ELF-1 (cell line): ENCODE measurements around the gene NAMPT.
"Not testable (repeated sequence)": the region's sequence is repeated elsewhere in the genome, so short reads cannot be mapped to it uniquely, and the experiment has no call there.

Source experiments
- DNase-seq: peaks from one replicate; pipeline ENCODE4 v3.0.0-alpha.2; 2016; ENCODE audit warnings: low read depth, low spot score

Gene NAMPT

GRCh38 chr7:106284714-106285050 lies at the start of gene NAMPT:
NAMPT (minus strand) TSS chr7:106284983; CDS start chr7:106284884, 99 bp downstream.
- no peak for DNase-seq

- DNase-seq: no peak
These were observed 47.4 kb upstream of the NAMPT start for GRCh38 chr7:106332201-106332600.

- no peak for DNase-seq
These were observed 46.8 kb upstream of the NAMPT start for GRCh38 chr7:106331441-106332175.

- DNase-seq: no peak
These were observed 45.4 kb upstream of the NAMPT start for GRCh38 chr7:106329971-106330733.

- no peak for DNase-seq
These were observed 44.6 kb upstream of the NAMPT start for GRCh38 chr7:106329408-106329807.

GRCh38 chr7:106327538-106328481 lies 43.0 kb upstream of the NAMPT start:
- no peak for DNase-seq

- no peak for DNase-seq
These were observed 42.1 kb upstream of the NAMPT start for GRCh38 chr7:106326594-106327537.

- not testable (repeated sequence) for DNase-seq
These were observed 39.7 kb upstream of the NAMPT start for GRCh38 chr7:106324509-106324908.

- not testable (repeated sequence) for DNase-seq
These were observed 35.5 kb upstream of the NAMPT start for GRCh38 chr7:106320254-106320770.

- DNase-seq: no peak
These were observed 33.7 kb upstream of the NAMPT start for GRCh38 chr7:106318482-106318881.

GRCh38 chr7:106317971-106318370 lies 33.2 kb upstream of the NAMPT start:
- DNase-seq: no peak

- DNase-seq: no peak
These were observed 32.2 kb upstream of the NAMPT start for GRCh38 chr7:106316947-106317346.

- DNase-seq: no peak
These were observed 30.1 kb upstream of the NAMPT start for GRCh38 chr7:106314875-106315274.

- no peak for DNase-seq
These were observed 29.2 kb upstream of the NAMPT start for GRCh38 chr7:106313966-106314365.

GRCh38 chr7:106313456-106313901 lies 28.7 kb upstream of the NAMPT start:
- no peak for DNase-seq

- DNase-seq: no peak
These were observed 28.1 kb upstream of the NAMPT start for GRCh38 chr7:106312906-106313305.

- no peak for DNase-seq
These were observed 27.5 kb upstream of the NAMPT start for GRCh38 chr7:106312099-106312871.

GRCh38 chr7:106309362-106309761 lies 24.6 kb upstream of the NAMPT start:
- DNase-seq: no peak

GRCh38 chr7:106306256-106306655 lies 21.5 kb upstream of the NAMPT start:
- DNase-seq: no peak

GRCh38 chr7:106305732-106306131 lies 20.9 kb upstream of the NAMPT start:
- no peak for DNase-seq
